GM12801 (cell line): ENCODE measurements around the gene SNAP47.

ENCODE experiments used
- CTCF ChIP-seq: IDR thresholded peaks from one replicate; pipeline ENCODE4 v1.5.1; 2011; ENCODE audit warnings: control low read depth; ENCODE audit not compliant: insufficient read length; ENCODE audit errors: extremely low read depth

The SNAP47 gene

GRCh38 chr1:227748496-227749182 is 13.4 kb downstream of the SNAP47 start:
- TF ChIP-seq CTCF: no peak

- TF ChIP-seq CTCF: no peak
Observed at GRCh38 chr1:227749225-227749624, 14.0 kb downstream of the SNAP47 start.

GRCh38 chr1:227749916-227750710 is 14.9 kb downstream of the SNAP47 start:
- no peak for TF ChIP-seq CTCF

- no peak for TF ChIP-seq CTCF
Observed at GRCh38 chr1:227753999-227754711, 18.9 kb downstream of the SNAP47 start.

- TF ChIP-seq CTCF: no peak
Observed at GRCh38 chr1:227754958-227755357, 19.7 kb downstream of the SNAP47 start.

GRCh38 chr1:227756172-227756959 is 21.1 kb downstream of the SNAP47 start:
- no peak for TF ChIP-seq CTCF

- TF ChIP-seq CTCF: no peak
Observed at GRCh38 chr1:227757781-227758180, 22.5 kb downstream of the SNAP47 start.
